ENCODE data around the gene SOX18. TPM values are rescaled to one million over a fixed set of nuclear protein-coding genes. Genes with fewer than 3 reads are reported as not detected.
"Not testable (repeated sequence)": the region's sequence is repeated elsewhere in the genome, so short reads cannot be mapped to it uniquely, and the experiment has no call there.

Gene SOX18
- total RNA-seq, 1 donor from 2014 or later: 82.5 TPM

- no peak for DNase-seq
Observed at GRCh38 chr20:64021124-64021975, 28.1 kb downstream of the SOX18 start.

GRCh38 chr20:64015635-64016034 is 33.8 kb downstream of the SOX18 start:
- DNase-seq: no peak

GRCh38 chr20:64012385-64013154 is 36.9 kb downstream of the SOX18 start:
- not testable (repeated sequence) for DNase-seq

GRCh38 chr20:64011366-64011779 is 38.1 kb downstream of the SOX18 start:
- no peak for DNase-seq

- DNase-seq: no peak
Observed at GRCh38 chr20:64010711-64011237, 38.7 kb downstream of the SOX18 start.

GRCh38 chr20:64009811-64010387 is 39.5 kb downstream of the SOX18 start:
- DNase-seq: no peak

GRCh38 chr20:64006902-64007301 is 42.5 kb downstream of the SOX18 start:
- DNase-seq: no peak

GRCh38 chr20:64006490-64006889 is 42.9 kb downstream of the SOX18 start:
- no peak for DNase-seq

GRCh38 chr20:64005394-64005793 is 44.0 kb downstream of the SOX18 start:
- no peak for DNase-seq

- DNase-seq: no peak
Observed at GRCh38 chr20:64003960-64004725, 45.3 kb downstream of the SOX18 start.

- DNase-seq: no peak
Observed at GRCh38 chr20:64001607-64002011, 47.8 kb downstream of the SOX18 start.

- no peak for DNase-seq
Observed at GRCh38 chr20:64000906-64001305, 48.5 kb downstream of the SOX18 start.

Other genes starting within 250 kb of the SOX18 start
- 41.2 and 67.4 TPM in 2 replicates for gene ZBTB46, start 218.4 kb downstream of the SOX18 start, total RNA-seq
- not detected in 2 replicates for gene ABHD16B, start 188.1 kb downstream of the SOX18 start, total RNA-seq
- gene TPD52L2, start 184.4 kb downstream of the SOX18 start, total RNA-seq: 169 and 181 TPM in 2 replicates
- gene DNAJC5, start 154.5 kb downstream of the SOX18 start, total RNA-seq: 90.9 and 98.3 TPM in 2 replicates
- gene UCKL1, start 93.2 kb downstream of the SOX18 start, total RNA-seq: 40.7 and 46.4 TPM in 2 replicates
- 10.0 and 14.5 TPM in 2 replicates for gene ZNF512B, start 79.7 kb downstream of the SOX18 start, total RNA-seq
- gene SAMD10, start 70.0 kb downstream of the SOX18 start, total RNA-seq: 4.3 and 6.1 TPM in 2 replicates
- 79.6 and 94.2 TPM in 2 replicates for gene PRPF6, start 68.5 kb downstream of the SOX18 start, total RNA-seq
- gene C20orf204, start 13.5 kb downstream of the SOX18 start, total RNA-seq: 11.2 and 13.3 TPM in 2 replicates
- gene TCEA2, start 13.6 kb upstream of the SOX18 start, total RNA-seq: 35.8 and 45.9 TPM in 2 replicates
- 29.3 and 44.6 TPM in 2 replicates for gene RGS19, start 29.9 kb upstream of the SOX18 start, total RNA-seq
- 3.2 and 5.4 TPM in 2 replicates for gene OPRL1, start 30.4 kb upstream of the SOX18 start, total RNA-seq
- gene LKAAEAR1, start 34.8 kb upstream of the SOX18 start, total RNA-seq: not detected in 2 replicates
- not detected in 2 replicates for gene NPBWR2, start 57.9 kb upstream of the SOX18 start, total RNA-seq
- not detected in 2 replicates for gene MYT1, start 114.8 kb upstream of the SOX18 start, total RNA-seq
- gene PCMTD2, start 206.1 kb upstream of the SOX18 start, total RNA-seq: 70.2 and 90.9 TPM in 2 replicates